HCT116 (cell line): ENCODE results near the gene ABL1.

ENCODE experiments used
- EZH2phosphoT487 ChIP-seq: fragments of 200-600 bp; IDR thresholded peaks from 2 replicates; pipeline ENCODE4 v1.6.1; 2018; ENCODE audit warnings: antibody characterized with exemption, borderline replicate concordance
- POLR2A ChIP-seq: IDR thresholded peaks from 2 replicates; pipeline ENCODE4 v1.7.0; 2011; ENCODE audit warnings: borderline replicate concordance; ENCODE audit not compliant: insufficient read depth, insufficient read length; ENCODE audit errors: extremely low read depth
- POLR2AphosphoS5 ChIP-seq: IDR thresholded peaks from 2 replicates; pipeline ENCODE4 v1.6.1; 2011; ENCODE audit warnings: mild to moderate bottlenecking, low read depth, low read length, moderate library complexity
- ZBTB33 ChIP-seq: IDR thresholded peaks from 2 replicates; pipeline ENCODE4 v1.6.1; 2011; ENCODE audit warnings: mild to moderate bottlenecking, low read length, moderate library complexity; ENCODE audit not compliant: insufficient replicate concordance; ENCODE audit errors: extremely low read depth
- TF ChIP-seq, protein P1 (sequence below), 3 experiments: fragments of 200-600 bp in 1 of 3; sonication (generic) in 1 of 3; IDR thresholded peaks in 2 of 3; conservative IDR thresholded peaks in 1 of 3; 2 replicates each; pipeline ENCODE4 v1.5.1; 2012 to 2017; ENCODE audit warnings: low read depth in 2 of 3, low read length in 2 of 3, antibody characterized with exemption in 1 of 3, borderline replicate concordance in 1 of 3, control low read depth in 1 of 3, mild to moderate bottlenecking in 1 of 3, mixed read lengths in 1 of 3, mixed run types in 1 of 3, moderate library complexity in 1 of 3; ENCODE audit not compliant: insufficient read depth in 1 of 3
- TF ChIP-seq, protein P2 (sequence below): IDR thresholded peaks from 2 replicates; pipeline ENCODE4 v1.6.1; 2012

GRCh38 chr9:130872912-130873503 lies 38.0 kb downstream of the ABL1 start:
- TF ChIP-seq POLR2AphosphoS5 (no peak), POLR2A (no peak), EZH2phosphoT487 (no peak), ZBTB33 (no peak)
- TF ChIP-seq, protein P1, sequence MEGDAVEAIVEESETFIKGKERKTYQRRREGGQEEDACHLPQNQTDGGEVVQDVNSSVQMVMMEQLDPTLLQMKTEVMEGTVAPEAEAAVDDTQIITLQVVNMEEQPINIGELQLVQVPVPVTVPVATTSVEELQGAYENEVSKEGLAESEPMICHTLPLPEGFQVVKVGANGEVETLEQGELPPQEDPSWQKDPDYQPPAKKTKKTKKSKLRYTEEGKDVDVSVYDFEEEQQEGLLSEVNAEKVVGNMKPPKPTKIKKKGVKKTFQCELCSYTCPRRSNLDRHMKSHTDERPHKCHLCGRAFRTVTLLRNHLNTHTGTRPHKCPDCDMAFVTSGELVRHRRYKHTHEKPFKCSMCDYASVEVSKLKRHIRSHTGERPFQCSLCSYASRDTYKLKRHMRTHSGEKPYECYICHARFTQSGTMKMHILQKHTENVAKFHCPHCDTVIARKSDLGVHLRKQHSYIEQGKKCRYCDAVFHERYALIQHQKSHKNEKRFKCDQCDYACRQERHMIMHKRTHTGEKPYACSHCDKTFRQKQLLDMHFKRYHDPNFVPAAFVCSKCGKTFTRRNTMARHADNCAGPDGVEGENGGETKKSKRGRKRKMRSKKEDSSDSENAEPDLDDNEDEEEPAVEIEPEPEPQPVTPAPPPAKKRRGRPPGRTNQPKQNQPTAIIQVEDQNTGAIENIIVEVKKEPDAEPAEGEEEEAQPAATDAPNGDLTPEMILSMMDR (IDR thresholded peaks at IDR 0.05 in 2 of 3, conservative IDR thresholded peaks at IDR 0.05 in 1 of 3; ENCODE audit: borderline replicate concordance in 1 of 3, insufficient read depth in 1 of 3, low read depth in 2 of 3, low read length in 2 of 3) = no peak
- TF ChIP-seq, protein P2, sequence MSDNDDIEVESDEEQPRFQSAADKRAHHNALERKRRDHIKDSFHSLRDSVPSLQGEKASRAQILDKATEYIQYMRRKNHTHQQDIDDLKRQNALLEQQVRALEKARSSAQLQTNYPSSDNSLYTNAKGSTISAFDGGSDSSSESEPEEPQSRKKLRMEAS = no peak
